HepG2 (cell line): ENCODE measurements around the gene CRAT. TPM values are rescaled to one million over a fixed set of nuclear protein-coding genes. Genes with fewer than 3 reads are reported as not detected.

Source experiments
- ATAC-seq: fragments of 200-7000 bp; cut with Tn5 transposase; 3 replicates; pipeline ENCODE4 v1.9.1; 2020; ENCODE audit warnings: mild to moderate bottlenecking, moderate library complexity
- BruUV-seq: library from RNA; stranded (reverse); fragments of 400-500 nt; replicated peaks from 2 replicates; lab custom pipeline; 2021; lab: Mats Ljungman, UMichigan
- CTCF ChIA-PET: fragments of 300-600 bp; formaldehyde crosslinking; extraction: SDS; loops from one replicate; lab custom pipeline; 2021; ENCODE audit warnings: low total read pairs, inconsistent platforms, low intra/inter-chr PET ratio; lab: Yijun Ruan, JAX
- POLR2A ChIA-PET: fragments of 350-600 bp; sonication (Branson Sonifier 250); formaldehyde crosslinking; loops from one replicate; lab custom pipeline; 2020; ENCODE audit warnings: antibody characterized with exemption, inconsistent platforms; lab: Yijun Ruan, JAX
- DNase-seq: peaks from one replicate; pipeline ENCODE4 v3.0.0-alpha.2; 2015; ENCODE audit warnings: low spot score
- FAIRE-seq: peaks from 3 replicates; lab custom pipeline; 2011; peaks lifted over from hg19 to GRCh38; lab: Jason Lieb, UNC
- H2AFZ ChIP-seq: one replicate; pipeline ENCODE4 v1.6.1; 2011; ENCODE audit warnings: low read length, inconsistent platforms
- H3K27ac ChIP-seq: fragments of 300-600 bp; 3 replicates; pipeline ENCODE4 v1.8.0; 2011; ENCODE audit warnings: mixed run types, mild to moderate bottlenecking, mixed read lengths, low read length, inconsistent platforms; ENCODE audit not compliant: insufficient read depth; ENCODE audit errors: extremely low read length
- H3K27me3 ChIP-seq, 2 experiments: fragments of 200-600 bp in 1 of 2; 2 replicates in 1 of 2; 3 replicates in 1 of 2; pipeline versions ENCODE4 v1.6.0 to v1.8.0; 2011; ENCODE audit warnings: low read length in 2 of 2, mild to moderate bottlenecking in 2 of 2, moderate library complexity in 2 of 2, inconsistent platforms in 1 of 2; ENCODE audit not compliant: insufficient read depth in 2 of 2, control insufficient read depth in 1 of 2
- H3K36me3 ChIP-seq, 2 experiments: fragments of 200-600 bp in 1 of 2; replicated peaks in 1 of 2; 2 replicates in 1 of 2; 3 replicates in 1 of 2; pipeline versions ENCODE4 v1.5.1 to v1.8.0; 2011; ENCODE audit warnings: low read length in 2 of 2, inconsistent platforms in 1 of 2; ENCODE audit not compliant: insufficient read depth in 2 of 2, control insufficient read depth in 1 of 2
- H3K4me1 ChIP-seq: 2 replicates; pipeline ENCODE4 v1.5.1; 2012; ENCODE audit warnings: low read length, inconsistent platforms; ENCODE audit not compliant: insufficient read depth
- H3K4me2 ChIP-seq: 2 replicates; pipeline ENCODE4 v1.6.0; 2011; ENCODE audit warnings: low read depth, low read length, inconsistent platforms
- H3K4me3 ChIP-seq, 3 experiments: fragments of 200-600 bp in 1 of 3; sonication (generic), shearing (Covaris generic) in 1 of 3; replicated peaks in 1 of 3; 2 replicates each; pipeline ENCODE4 v1.5.1; 2011 to 2016; ENCODE audit warnings: low read length in 3 of 3, inconsistent platforms in 2 of 3, low read depth in 2 of 3, mild to moderate bottlenecking in 2 of 3, control low read depth in 1 of 3, mixed read lengths in 1 of 3; ENCODE audit not compliant: insufficient read depth in 1 of 3
- H3K79me2 ChIP-seq: one replicate; pipeline ENCODE4 v1.6.1; 2011; ENCODE audit warnings: low read length, inconsistent platforms; ENCODE audit not compliant: insufficient read depth
- H3K9ac ChIP-seq: 2 replicates; pipeline ENCODE4 v1.6.0; 2011; ENCODE audit warnings: mild to moderate bottlenecking, low read depth, low read length, inconsistent platforms; ENCODE audit not compliant: insufficient read depth
- H3K9me3 ChIP-seq: 2 replicates; pipeline ENCODE4 v1.5.1; 2012; ENCODE audit warnings: mild to moderate bottlenecking, low read length
- H4K20me1 ChIP-seq: 2 replicates; pipeline ENCODE4 v1.6.0; 2011; ENCODE audit warnings: inconsistent platforms, mild to moderate bottlenecking, low read length, moderate library complexity; ENCODE audit not compliant: insufficient read depth
- AGO2 ChIP-seq: fragments of 200-400 bp; formaldehyde crosslinking; optimal IDR thresholded peaks from 2 replicates; pipeline ENCODE3; 2017; ENCODE audit warnings: mild to moderate bottlenecking, low read depth, low read length, moderate library complexity
- GLI4 ChIP-seq: sonication (generic); formaldehyde crosslinking; IDR thresholded peaks from 2 replicates; pipeline ENCODE4 v1.5.1; 2020; ENCODE audit warnings: missing genetic modification reagents, mild to moderate bottlenecking, moderate library complexity, borderline replicate concordance
- MATR3 ChIP-seq: sonication (generic); formaldehyde crosslinking; IDR thresholded peaks from 2 replicates; pipeline ENCODE4 v1.4.0; 2020; ENCODE audit warnings: missing genetic modification reagents
- RFX3 ChIP-seq: IDR thresholded peaks from 2 replicates; pipeline ENCODE4 v1.6.1; 2016; ENCODE audit warnings: missing biosample characterization, missing genetic modification reagents
- SMAD1 ChIP-seq: sonication (generic); formaldehyde crosslinking; IDR thresholded peaks from 2 replicates; pipeline ENCODE4 v1.4.0; 2020; ENCODE audit warnings: missing genetic modification reagents, low read depth, mild to moderate bottlenecking, borderline replicate concordance
- SP5 ChIP-seq: IDR thresholded peaks from 2 replicates; pipeline ENCODE4 v1.6.1; 2016; ENCODE audit warnings: low read depth, borderline replicate concordance
- ZFP36 ChIP-seq: fragments of 150-350 bp; IDR thresholded peaks from 2 replicates; pipeline ENCODE4 v1.6.1; 2018; ENCODE audit warnings: borderline replicate concordance, low read length, low read depth; ENCODE audit not compliant: partially characterized antibody
- ZNF329 ChIP-seq: sonication (generic); formaldehyde crosslinking; IDR thresholded peaks from 2 replicates; pipeline ENCODE4 v1.9.0; 2021; ENCODE audit warnings: low read depth, mild to moderate bottlenecking, missing genetic modification reagents
- ZNF543 ChIP-seq: sonication (generic); formaldehyde crosslinking; IDR thresholded peaks from 2 replicates; pipeline ENCODE4 v1.4.0; 2020; ENCODE audit warnings: mild to moderate bottlenecking, missing genetic modification reagents
- WGBS: methylation state at CpG from one replicate; pipeline ENCODE4 v1.1.6; 2017; ENCODE audit warnings: low lambda C conversion rate; 5-methylcytosine and 5-hydroxymethylcytosine counted together
- in situ Hi-C: cut with HindIII; loops from 2 replicates; pipeline ENCODE4 v1.10.0; 2017; ENCODE audit warnings: low pct_unique_long_range_greater_than_20kb; ENCODE audit not compliant: extremely low pct_ligation_motif_present
- intact Hi-C: fragments of 100-400 bp; cut with micrococcal nuclease; formaldehyde crosslinking; loops from one replicate; pipeline ENCODE4 v1.10.0; 2022; ENCODE audit not compliant: unreplicated experiment
- polyA plus RNA-seq, 8 experiments: library from polyadenylated mRNA; depleted of rRNA in 3 of 8; stranded (reverse) in 7 of 8; unstranded in 1 of 8; fragments of >200 nt; fragmentation: Illumina TruSeq in 4 of 8; extraction: Trizol in 4 of 8; gene quantifications; 2 replicates each; pipeline versions ENCODE4 v1.2.1 to v1.2.3, GENCODE V29; 2011 to 2016; ENCODE audit warnings: low read depth in 4 of 8, missing spikeins in 1 of 8, mixed read lengths in 1 of 8; ENCODE audit not compliant: insufficient read depth in 1 of 8
- total RNA-seq, 5 experiments: library from RNA; depleted of rRNA; stranded (reverse); fragments of >200 nt; fragmentation: Illumina TruSeq; extraction: Trizol; gene quantifications; 2 replicates each; pipeline ENCODE4 v1.2.3, GENCODE V29; 2016; ENCODE audit warnings: low read depth in 1 of 5
- TF ChIP-seq, protein P1 (sequence below): sonication (generic); formaldehyde crosslinking; IDR thresholded peaks from 2 replicates; pipeline ENCODE4 v1.8.0; 2022; ENCODE audit warnings: mild to moderate bottlenecking, missing genetic modification reagents; ENCODE audit not compliant: insufficient replicate concordance

The CRAT gene
- total and polyA plus RNA-seq, 2 of the 13 experiments (the other 11 are each of a cell fraction or from before 2014, with no cell fraction given), result 26.1 to 26.6 TPM

DNA sequence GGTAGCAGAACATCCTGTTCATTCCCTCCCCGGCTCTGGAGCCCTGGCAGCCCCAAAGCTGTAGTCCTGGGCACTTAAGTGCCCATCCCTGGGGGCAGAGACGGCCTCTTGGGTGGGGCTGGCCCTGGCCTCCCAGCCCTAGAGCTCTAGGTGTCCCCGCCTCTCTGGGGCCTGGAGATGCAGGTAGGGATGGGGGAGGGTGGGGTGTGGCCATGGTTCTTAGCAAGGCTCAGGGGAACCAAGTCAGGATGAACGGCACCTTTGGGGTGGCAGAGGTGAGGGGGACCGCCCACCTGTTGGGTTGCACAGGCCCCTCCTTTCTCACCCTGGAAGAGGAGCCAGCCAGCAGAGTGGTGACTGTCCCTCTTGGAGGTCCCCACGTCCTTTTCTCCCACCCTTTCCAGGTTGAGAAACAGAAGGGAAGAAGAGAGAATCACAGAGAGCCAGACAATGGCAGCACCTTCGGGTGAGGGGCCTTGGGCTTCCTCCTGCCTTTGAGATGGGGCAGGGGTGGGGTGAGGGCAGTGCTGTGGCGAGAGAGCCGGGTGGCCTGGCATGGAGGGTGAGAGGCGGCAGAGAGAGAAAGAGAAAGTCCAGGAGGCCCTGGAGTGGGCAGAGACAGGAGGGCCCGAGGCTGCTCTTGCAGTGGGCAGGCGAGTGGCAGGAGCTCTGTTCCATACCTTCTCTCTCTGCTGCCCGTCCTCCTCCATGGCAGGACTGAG lies 2.3 kb downstream of the CRAT start:
- intact Hi-C loops, result no loop called here
- no peak overlapping the region for H3K4me3 ChIP-seq
- BruUV-seq, result no TSS peak
- DNase-seq, result no peak
- 0 out of 2 replicates have a peak, but pooled peaks cover 5% of the 10 kb centered on the region for H4K20me1 ChIP-seq
- no peak for FAIRE-seq
- H3K9ac ChIP-seq, result no peak overlapping the region
- H3K36me3 ChIP-seq, result peaks cover 0 to 4% of the 10 kb centered on the region in 2 experiments; a peak in 1 of 5 replicates
- H3K27ac ChIP-seq, result no peak overlapping the region
- CTCF ChIA-PET, result no interaction called here
- H3K79me2 ChIP-seq, result peaks cover 17% of the 10 kb centered on the region
- no peaks in the 10 kb centered on the region; a peak in 1 of 5 replicates for H3K27me3 ChIP-seq
- 90% methylated on average over 8 of the region's 13 CpGs for WGBS
- POLR2A ChIA-PET, result interaction anchor here (0.6 to 1.9 kb wide), 3 partner anchors 31 to 65 kb away, joined by 3 to 7 read pairs (median 5); no protein-coding TSS in a partner anchor
- in situ Hi-C loops, result no loop called here
- H2AFZ ChIP-seq, result no peak overlapping the region
- no peak for TF ChIP-seq ZNF329 (CRISPR knock-in tag)
- TF ChIP-seq GLI4, result no peak
- peak; percentile 10 for TF ChIP-seq AGO2
- ATAC-seq, result no peak
- H3K9me3 ChIP-seq, result no peaks in the 10 kb centered on the region
- peaks cover 32% of the 10 kb centered on the region for H3K4me1 ChIP-seq
- H3K4me2 ChIP-seq, result no peak overlapping the region

DNA sequence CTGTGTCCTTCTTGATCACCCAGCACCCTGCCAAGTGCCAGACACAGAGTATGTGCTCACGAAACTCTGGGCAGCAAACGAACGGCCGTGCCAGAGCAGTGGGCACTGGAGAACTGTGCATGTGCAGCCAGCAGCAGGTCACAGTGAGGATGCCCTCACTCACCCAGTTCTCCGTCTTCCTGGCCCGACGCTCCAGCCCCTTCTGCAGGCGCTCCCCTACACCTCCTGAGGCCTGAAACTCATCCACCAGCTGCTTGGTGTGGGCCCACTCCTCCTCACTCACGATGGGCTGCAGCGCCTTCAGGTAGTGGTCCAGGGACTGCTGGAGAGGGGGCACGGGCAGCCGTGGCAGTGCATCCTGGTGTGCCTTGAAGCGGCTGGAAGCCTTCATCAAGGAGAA lies 2.9 kb downstream of the CRAT start:
- Histone ChIP-seq H3K4me3 (no peak overlapping the region), H3K4me1 (peaks cover 26% of the 10 kb centered on the region), H2AFZ (no peak overlapping the region), H3K9ac (no peak overlapping the region), H3K36me3 (peaks cover 0 to 4% of the 10 kb centered on the region in 2 experiments; a peak in 1 of 5 replicates), H3K27me3 (no peaks in the 10 kb centered on the region; a peak in 1 of 5 replicates), H3K4me2 (no peak overlapping the region), H3K79me2 (peaks cover 14% of the 10 kb centered on the region), H4K20me1 (0 out of 2 replicates have a peak, but pooled peaks cover 7% of the 10 kb centered on the region), H3K27ac (no peak overlapping the region), H3K9me3 (no peaks in the 10 kb centered on the region)
- BruUV-seq, result no TSS peak
- POLR2A ChIA-PET, result interaction anchor here (0.6 kb wide), 1 partner anchor 32 kb away, joined by 7 read pairs; no protein-coding TSS in a partner anchor
- intact Hi-C loops, result no loop called here
- DNase-seq (no peak), ATAC-seq (no peak), FAIRE-seq (no peak)
- CTCF ChIA-PET, result no interaction called here
- WGBS, result 100% methylated on average over 8 of the region's 13 CpGs
- in situ Hi-C loops, result no loop called here
- TF ChIP-seq SP5 (CRISPR knock-in tag) (no peak), ZFP36 (no peak), AGO2 (peak; percentile 41), SMAD1 (no peak), MATR3 (CRISPR knock-in tag) (no peak), ZNF543 (CRISPR knock-in tag) (no peak), RFX3 (CRISPR knock-in tag) (no peak)
- TF ChIP-seq, protein P1, sequence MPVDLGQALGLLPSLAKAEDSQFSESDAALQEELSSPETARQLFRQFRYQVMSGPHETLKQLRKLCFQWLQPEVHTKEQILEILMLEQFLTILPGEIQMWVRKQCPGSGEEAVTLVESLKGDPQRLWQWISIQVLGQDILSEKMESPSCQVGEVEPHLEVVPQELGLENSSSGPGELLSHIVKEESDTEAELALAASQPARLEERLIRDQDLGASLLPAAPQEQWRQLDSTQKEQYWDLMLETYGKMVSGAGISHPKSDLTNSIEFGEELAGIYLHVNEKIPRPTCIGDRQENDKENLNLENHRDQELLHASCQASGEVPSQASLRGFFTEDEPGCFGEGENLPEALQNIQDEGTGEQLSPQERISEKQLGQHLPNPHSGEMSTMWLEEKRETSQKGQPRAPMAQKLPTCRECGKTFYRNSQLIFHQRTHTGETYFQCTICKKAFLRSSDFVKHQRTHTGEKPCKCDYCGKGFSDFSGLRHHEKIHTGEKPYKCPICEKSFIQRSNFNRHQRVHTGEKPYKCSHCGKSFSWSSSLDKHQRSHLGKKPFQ, result no peak
